Measurements from ENCODE around the gene RDH14. TPM values are rescaled to one million over a fixed set of nuclear protein-coding genes. Genes with fewer than 3 reads are reported as not detected.

Gene RDH14
- total and polyA plus RNA-seq, 2 of the 4 experiments (the other 2 are of a cell fraction): 11.9 to 12.2 TPM

DNA sequence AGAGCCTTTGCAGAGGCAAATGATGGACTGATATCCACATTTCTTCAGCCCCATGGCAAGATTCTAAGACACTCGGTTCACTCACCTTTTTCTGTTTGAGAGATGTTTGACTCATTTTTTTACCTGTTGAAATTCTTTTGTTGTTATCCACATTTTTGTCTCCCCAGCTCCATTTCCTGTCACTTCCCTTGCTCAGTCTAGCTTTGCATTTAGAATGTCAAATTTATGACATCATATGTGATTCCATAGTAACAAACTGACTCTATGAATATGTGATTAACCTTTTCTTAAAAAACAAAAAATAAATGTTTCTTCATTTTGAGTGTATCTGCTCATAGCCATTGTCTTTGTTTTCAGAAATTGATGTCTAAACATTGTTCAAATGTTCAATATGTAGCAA, 28.9 kb upstream of the RDH14 start, which contains the start of gene NT5C1B:
NT5C1B (minus strand) TSS at position 216 of the 400 bp plus-strand sequence; CDS start at position 115, 101 bp downstream.
- intact Hi-C loops (cut with micrococcal nuclease) (no loop called here), dilution Hi-C loops (cut with HindIII; ENCODE audit: low sequenced_read_pairs, unreplicated experiment) (no loop called here), in situ Hi-C loops (cut with MboI; ENCODE audit: low sequenced_read_pairs) (no loop called here)
- Histone ChIP-seq H3K36me3 (ENCODE audit: control insufficient read depth, insufficient read depth, low read length) (no peaks in the 10 kb centered on the region), H3K4me1 (ENCODE audit: control insufficient read depth, insufficient read depth, low read length) (no peaks in the 10 kb centered on the region), H4K8ac (ENCODE audit: low read depth in 2 of 2, low read length in 2 of 2) (no peak within 1 kb of the TSS), H2BK15ac (ENCODE audit: low read depth, low read length) (no peak within 1 kb of the TSS), H2BK120ac (ENCODE audit: low read depth, low read length) (no peak within 1 kb of the TSS), H3K56ac (ENCODE audit: extremely low read depth, insufficient read depth, low read length) (no peak within 1 kb of the TSS), H2AFZ (replicated peaks; ENCODE audit: low read length, poor library complexity) (no peak within 1 kb of the TSS), H3K14ac (replicated peaks; ENCODE audit: low read depth, low read length) (no peak within 1 kb of the TSS), H3K27me3 (ENCODE audit: control insufficient read depth, insufficient read depth, low read length) (no peaks in the 10 kb centered on the region), H2BK5ac (ENCODE audit: low read depth, low read length, poor library complexity, severe bottlenecking) (no peak within 1 kb of the TSS), H3K9me1 (ENCODE audit: insufficient read depth, low read length) (peaks cover 5% of the 10 kb centered on the region), H3K4me3 (ENCODE audit: insufficient read depth, low read depth, low read length) (no peak within 1 kb of the TSS), H2AK9ac (replicated peaks; ENCODE audit: low read depth, low read length, poor library complexity) (no peak within 1 kb of the TSS), H4K20me1 (ENCODE audit: insufficient read depth, low read length) (no peaks in the 10 kb centered on the region), H3K18ac (ENCODE audit: low read depth, low read length) (no peak within 1 kb of the TSS), H3K27ac (ENCODE audit: insufficient read depth, low read length) (no peak within 1 kb of the TSS), H3K79me1 (ENCODE audit: low read depth in 1 of 2, low read length in 2 of 2) (no peaks in the 10 kb centered on the region), H3K9ac (ENCODE audit: low read depth, low read length) (no peak within 1 kb of the TSS), H3K4me2 (ENCODE audit: low read depth, low read length) (no peak within 1 kb of the TSS), H4K91ac (ENCODE audit: insufficient read depth, low read depth, low read length) (no peak within 1 kb of the TSS), H2BK20ac (ENCODE audit: low read depth, low read length) (no peak within 1 kb of the TSS), H3K4ac (ENCODE audit: low read depth, low read length) (no peak within 1 kb of the TSS; the same call in 1 of the 2 replicates), H2AK5ac (ENCODE audit: low read depth, low read length) (no peak within 1 kb of the TSS), H3K23ac (ENCODE audit: low read depth, low read length) (no peak within 1 kb of the TSS), H4K5ac (ENCODE audit: low read depth, low read length) (no peak within 1 kb of the TSS), H3K9me3 (ENCODE audit: control insufficient read depth, insufficient read depth, low read length) (peaks cover 4% of the 10 kb centered on the region)
- BruUV-seq (replicated peaks): no TSS peak
- CTCF ChIA-PET: no interaction called here
- TF ChIP-seq MAZ (IDR thresholded peaks at IDR 0.05; ENCODE audit: borderline replicate concordance, low read depth, low read length) (no peak), POLR2A (IDR thresholded peaks at IDR 0.05; ENCODE audit: low read depth, low read length) (no peak), RCOR1 (IDR thresholded peaks at IDR 0.05; ENCODE audit: insufficient replicate concordance, low read length) (no peak), CEBPB (IDR thresholded peaks at IDR 0.05; ENCODE audit: low read depth, low read length) (no peak), CTCF (conservative IDR thresholded peaks at IDR 0.05; ENCODE audit: low read depth, low read length) (no peak)
- TF ChIP-seq, protein P1, sequence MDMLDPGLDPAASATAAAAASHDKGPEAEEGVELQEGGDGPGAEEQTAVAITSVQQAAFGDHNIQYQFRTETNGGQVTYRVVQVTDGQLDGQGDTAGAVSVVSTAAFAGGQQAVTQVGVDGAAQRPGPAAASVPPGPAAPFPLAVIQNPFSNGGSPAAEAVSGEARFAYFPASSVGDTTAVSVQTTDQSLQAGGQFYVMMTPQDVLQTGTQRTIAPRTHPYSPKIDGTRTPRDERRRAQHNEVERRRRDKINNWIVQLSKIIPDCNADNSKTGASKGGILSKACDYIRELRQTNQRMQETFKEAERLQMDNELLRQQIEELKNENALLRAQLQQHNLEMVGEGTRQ (IDR thresholded peaks at IDR 0.05; ENCODE audit: low read depth, low read length): no peak
- ATAC-seq (ENCODE audit: low read depth): no peak
- no CpG with 5 or more reads among the region's 1 CpG for WGBS, 2 experiments (ENCODE audit: extremely low coverage in 2 of 2, insufficient read length in 1 of 2)
- POLR2A ChIA-PET (ENCODE audit: unreplicated experiment): no interaction called here
- DNase-seq: no peak

Measured in IMR-90 (cell line).